WERI-Rb-1 (cell line): ENCODE data around the gene RYK.

Experiments used
- DNase-seq: peaks from one replicate; pipeline ENCODE4 v3.0.0-alpha.2; 2020
- H3K27ac ChIP-seq: fragments of 250-450 bp; sonication (Bioruptor Pico); 2 replicates; pipeline ENCODE4 v1.5.1; 2020; ENCODE audit warnings: mild to moderate bottlenecking, moderate library complexity
- H3K27me3 ChIP-seq: fragments of 250-450 bp; sonication (Bioruptor Pico); 2 replicates; pipeline ENCODE4 v1.5.1; 2021; ENCODE audit warnings: mild to moderate bottlenecking, low read depth, moderate library complexity; ENCODE audit not compliant: insufficient read depth, severe bottlenecking
- H3K36me3 ChIP-seq: fragments of 250-450 bp; sonication (Bioruptor Pico); 2 replicates; pipeline ENCODE4 v1.5.1; 2020; ENCODE audit warnings: mild to moderate bottlenecking, moderate library complexity
- H3K4me3 ChIP-seq: 2 replicates; pipeline ENCODE4 v1.5.1; 2011; ENCODE audit warnings: low read depth, mild to moderate bottlenecking, control low read depth, low read length
- H3K9me3 ChIP-seq: fragments of 250-450 bp; sonication (Bioruptor Pico); 2 replicates; pipeline ENCODE4 v1.5.1; 2021; ENCODE audit warnings: mild to moderate bottlenecking, moderate library complexity; ENCODE audit not compliant: severe bottlenecking
- TF ChIP-seq, protein P1 (sequence below): IDR thresholded peaks from 2 replicates; pipeline ENCODE4 v1.5.1; 2011; ENCODE audit warnings: low read depth, mild to moderate bottlenecking, control low read depth, inconsistent platforms, low read length

RYK gene

DNA sequence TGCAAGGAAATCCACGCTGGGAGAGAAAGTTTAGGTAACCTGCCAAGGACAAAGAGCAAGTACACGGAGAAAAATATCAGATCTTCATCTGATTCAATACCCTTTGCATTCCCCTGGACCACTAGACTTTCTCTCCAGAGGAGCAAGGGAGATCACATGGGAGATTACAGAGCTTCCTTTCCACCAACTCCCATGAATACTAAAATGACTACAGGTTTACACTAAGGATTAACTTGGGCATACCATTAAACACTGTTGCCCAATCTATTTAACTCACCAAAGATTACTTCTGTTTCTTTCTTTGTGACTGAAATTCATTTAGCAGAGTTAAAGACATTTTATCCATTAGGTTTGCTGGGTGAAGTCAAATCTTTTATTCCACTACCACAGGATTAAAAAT is 71.2 kb downstream of the RYK start:
- TF ChIP-seq, protein P1, sequence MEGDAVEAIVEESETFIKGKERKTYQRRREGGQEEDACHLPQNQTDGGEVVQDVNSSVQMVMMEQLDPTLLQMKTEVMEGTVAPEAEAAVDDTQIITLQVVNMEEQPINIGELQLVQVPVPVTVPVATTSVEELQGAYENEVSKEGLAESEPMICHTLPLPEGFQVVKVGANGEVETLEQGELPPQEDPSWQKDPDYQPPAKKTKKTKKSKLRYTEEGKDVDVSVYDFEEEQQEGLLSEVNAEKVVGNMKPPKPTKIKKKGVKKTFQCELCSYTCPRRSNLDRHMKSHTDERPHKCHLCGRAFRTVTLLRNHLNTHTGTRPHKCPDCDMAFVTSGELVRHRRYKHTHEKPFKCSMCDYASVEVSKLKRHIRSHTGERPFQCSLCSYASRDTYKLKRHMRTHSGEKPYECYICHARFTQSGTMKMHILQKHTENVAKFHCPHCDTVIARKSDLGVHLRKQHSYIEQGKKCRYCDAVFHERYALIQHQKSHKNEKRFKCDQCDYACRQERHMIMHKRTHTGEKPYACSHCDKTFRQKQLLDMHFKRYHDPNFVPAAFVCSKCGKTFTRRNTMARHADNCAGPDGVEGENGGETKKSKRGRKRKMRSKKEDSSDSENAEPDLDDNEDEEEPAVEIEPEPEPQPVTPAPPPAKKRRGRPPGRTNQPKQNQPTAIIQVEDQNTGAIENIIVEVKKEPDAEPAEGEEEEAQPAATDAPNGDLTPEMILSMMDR, result no peak
- Histone ChIP-seq H3K27ac (no peak overlapping the region), H3K9me3 (no peaks in the 10 kb centered on the region), H3K27me3 (no peaks in the 10 kb centered on the region), H3K36me3 (peaks cover 22% of the 10 kb centered on the region), H3K4me3 (no peak overlapping the region)
- no peak for DNase-seq

DNA sequence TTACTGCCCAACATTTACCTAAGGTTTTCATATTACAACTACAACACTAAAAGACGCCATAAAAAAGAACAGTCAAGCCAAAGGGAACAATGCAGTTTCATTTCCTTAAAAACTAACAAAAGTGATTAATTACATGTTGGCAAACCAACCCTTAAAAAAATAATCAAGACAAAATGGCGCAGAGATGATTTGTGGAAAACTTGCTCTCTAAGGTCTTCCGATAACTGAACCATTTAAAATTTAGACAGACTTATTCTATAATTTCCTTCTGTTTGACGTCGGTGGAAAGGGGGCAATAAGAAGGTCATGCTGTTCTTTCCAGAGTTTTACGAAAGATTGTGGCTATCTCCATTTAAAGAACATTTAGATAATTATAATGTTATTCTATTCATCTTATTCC is 87.6 kb downstream of the RYK start:
- no peaks in the 10 kb centered on the region for H3K27me3 ChIP-seq
- H3K36me3 ChIP-seq, result peaks cover 11% of the 10 kb centered on the region
- no peak for DNase-seq
- H3K27ac ChIP-seq, result no peak overlapping the region
- TF ChIP-seq, protein P1, result no peak
- H3K9me3 ChIP-seq, result no peaks in the 10 kb centered on the region
- no peak overlapping the region for H3K4me3 ChIP-seq

DNA sequence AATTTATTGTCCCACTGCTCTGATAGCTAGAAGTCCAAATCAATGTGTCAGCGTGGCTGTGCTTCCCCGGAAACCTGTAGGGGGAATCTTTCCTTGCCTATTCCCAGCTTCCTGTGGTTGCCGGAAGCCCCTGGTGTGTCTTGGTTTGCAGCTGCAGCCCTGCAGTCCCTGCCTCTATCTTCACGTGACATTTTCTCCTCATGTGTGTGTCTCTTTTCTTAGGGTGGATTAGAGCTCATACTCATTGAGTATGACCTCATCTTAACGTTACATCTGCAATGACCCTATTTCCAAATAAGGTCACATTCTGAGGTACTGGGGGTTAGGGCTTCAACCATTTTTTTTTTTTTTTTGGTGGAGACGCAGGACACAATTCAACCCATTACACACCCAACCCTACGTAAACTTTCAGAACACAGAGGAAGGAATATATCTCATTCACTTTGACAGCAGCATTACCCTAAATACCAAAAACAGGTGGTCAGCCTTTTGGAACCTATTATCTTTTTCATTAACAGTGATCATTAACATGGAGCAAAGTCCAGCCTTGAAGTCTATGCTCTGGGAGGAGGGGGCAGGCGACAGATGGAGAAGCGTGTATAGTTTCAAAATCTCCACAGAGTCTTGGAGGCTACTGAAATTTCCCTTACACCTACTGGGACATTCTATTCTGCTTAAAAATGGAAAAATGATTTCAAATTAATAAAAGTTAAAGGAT is 88.6 kb downstream of the RYK start:
- Histone ChIP-seq H3K27me3 (no peaks in the 10 kb centered on the region), H3K36me3 (peaks cover 14% of the 10 kb centered on the region), H3K4me3 (no peak overlapping the region), H3K27ac (no peak overlapping the region), H3K9me3 (no peaks in the 10 kb centered on the region)
- TF ChIP-seq, protein P1, result 0 out of 2 replicates have a peak, but pooled peaks have one; percentile 3
- DNase-seq, result no peak

DNA sequence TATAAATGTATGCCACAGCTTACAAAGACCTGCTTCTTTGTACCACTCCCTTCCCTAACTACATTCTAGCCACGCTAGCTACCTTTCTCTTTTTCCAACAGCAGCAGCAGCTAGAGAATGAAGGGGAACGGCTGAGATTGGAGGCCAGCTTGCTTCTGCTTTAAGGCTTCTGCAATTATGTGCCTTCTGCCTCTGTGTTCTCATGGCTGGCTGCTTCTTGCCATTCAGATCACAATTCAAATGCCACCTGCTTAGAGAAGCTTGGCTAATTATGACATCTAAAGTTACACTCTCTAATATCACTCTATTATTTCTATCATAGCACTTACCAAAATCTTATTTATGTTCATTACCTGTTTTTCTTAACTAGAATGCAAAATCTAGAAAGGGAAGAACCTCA is 95.2 kb downstream of the RYK start:
- TF ChIP-seq, protein P1, result no peak
- no peak for DNase-seq
- no peak overlapping the region for H3K4me3 ChIP-seq
- no peaks in the 10 kb centered on the region for H3K27me3 ChIP-seq
- no peak overlapping the region for H3K27ac ChIP-seq
- H3K36me3 ChIP-seq, result peaks cover 17% of the 10 kb centered on the region
- no peaks in the 10 kb centered on the region for H3K9me3 ChIP-seq

DNA sequence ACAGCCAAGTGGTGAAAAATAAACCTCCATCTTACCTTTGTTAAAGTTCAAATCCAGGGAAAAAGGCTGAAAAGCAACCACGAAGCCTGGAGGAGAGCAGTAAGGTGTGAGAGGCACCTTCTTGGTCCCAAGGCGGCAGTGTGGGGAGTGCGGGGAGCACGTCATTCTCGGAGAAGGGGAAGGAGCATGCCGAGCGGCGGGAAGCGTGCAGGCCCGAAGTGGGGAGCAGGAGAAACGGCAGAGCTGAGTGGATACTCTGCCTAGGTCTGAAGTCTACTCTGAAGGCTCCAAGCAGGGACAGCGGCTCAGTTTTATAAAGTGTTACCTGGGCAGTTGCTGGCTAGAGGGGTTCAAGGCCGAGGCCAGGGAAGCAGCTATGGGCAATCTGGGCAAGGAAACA is 96.9 kb downstream of the RYK start:
- Histone ChIP-seq H3K4me3 (no peak overlapping the region), H3K36me3 (peaks cover 13% of the 10 kb centered on the region), H3K27me3 (no peaks in the 10 kb centered on the region), H3K27ac (no peak overlapping the region), H3K9me3 (no peaks in the 10 kb centered on the region)
- no peak for DNase-seq
- TF ChIP-seq, protein P1, result no peak

DNA sequence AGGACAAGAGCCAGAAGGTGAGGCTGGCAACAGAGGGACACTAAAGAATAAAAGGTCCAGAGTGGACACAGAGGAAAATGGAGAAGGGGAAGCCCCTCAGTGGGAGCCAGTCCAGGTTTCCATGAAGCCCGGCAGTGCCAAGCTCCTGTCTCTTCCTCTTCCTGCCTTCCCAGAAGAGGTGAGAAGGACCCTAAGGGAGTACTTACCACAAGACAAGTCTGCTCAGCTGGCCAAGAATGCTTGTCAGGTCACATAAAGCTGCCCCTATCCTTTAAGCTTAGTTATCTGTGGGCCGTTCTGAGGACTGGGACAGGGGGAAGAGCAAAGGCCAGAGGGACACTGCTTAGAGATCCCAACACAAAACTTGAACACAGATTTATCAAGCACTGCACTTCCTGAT is 100.2 kb downstream of the RYK start:
- Histone ChIP-seq H3K4me3 (no peak overlapping the region), H3K36me3 (peaks cover 6% of the 10 kb centered on the region; the same call in 1 of the 2 replicates), H3K9me3 (no peaks in the 10 kb centered on the region), H3K27me3 (no peaks in the 10 kb centered on the region), H3K27ac (no peak overlapping the region)
- TF ChIP-seq, protein P1, result no peak
- no peak for DNase-seq
